OCI-LY1 (cell line): ENCODE measurements around the gene AEBP1.
A peak's percentile ranks its signal among the peaks of the same experiment; 100 is the strongest.

Experiments used
- H2AFZ ChIP-seq: fragments of 200-600 bp; sonication (generic), shearing (Covaris generic); 2 replicates; pipeline ENCODE4 v1.6.0; 2014; ENCODE audit warnings: antibody characterized with exemption, mild to moderate bottlenecking, low read length
- H3F3A ChIP-seq: fragments of 200-600 bp; sonication (generic), shearing (Covaris generic); 2 replicates; pipeline ENCODE4 v1.6.0; 2014; ENCODE audit warnings: mild to moderate bottlenecking, antibody characterized with exemption, low read length, moderate library complexity; ENCODE audit not compliant: insufficient read depth
- H3K27ac ChIP-seq: fragments of 200-600 bp; sonication (generic); 2 replicates; pipeline ENCODE4 v1.5.1; 2014; ENCODE audit warnings: low read length, mixed run types, mild to moderate bottlenecking, low read depth; ENCODE audit not compliant: poor library complexity, severe bottlenecking
- H3K27me3 ChIP-seq: fragments of 200-600 bp; sonication (generic); 2 replicates; pipeline ENCODE4 v1.6.0; 2014; ENCODE audit warnings: antibody characterized with exemption, mild to moderate bottlenecking, low read length, moderate library complexity; ENCODE audit not compliant: insufficient read depth
- H3K36me3 ChIP-seq: fragments of 200-600 bp; sonication (generic); 2 replicates; pipeline ENCODE4 v1.6.1; 2014; ENCODE audit warnings: mild to moderate bottlenecking, antibody characterized with exemption, low read length, moderate library complexity, mixed read lengths; ENCODE audit not compliant: insufficient read depth
- H3K4me1 ChIP-seq: fragments of 200-600 bp; sonication (generic); 2 replicates; pipeline ENCODE4 v1.5.1; 2014; ENCODE audit warnings: mild to moderate bottlenecking, low read length, moderate library complexity; ENCODE audit not compliant: insufficient read depth, severe bottlenecking
- H3K4me2 ChIP-seq: fragments of 200-600 bp; sonication (generic), shearing (Covaris generic); 2 replicates; pipeline ENCODE4 v1.6.1; 2014; ENCODE audit warnings: low read length
- H3K4me3 ChIP-seq: fragments of 200-600 bp; sonication (generic); 2 replicates; pipeline ENCODE4 v1.5.1; 2014; ENCODE audit warnings: low read length, low read depth, mild to moderate bottlenecking, mixed read lengths; ENCODE audit not compliant: poor library complexity, severe bottlenecking
- H3K79me2 ChIP-seq: fragments of 200-600 bp; shearing (Covaris generic); 2 replicates; pipeline ENCODE4 v1.6.1; 2016; ENCODE audit warnings: mixed run types, low read length, mixed read lengths; ENCODE audit not compliant: insufficient read depth
- H3K9ac ChIP-seq: fragments of 200-600 bp; sonication (generic), shearing (Covaris generic); 2 replicates; pipeline ENCODE4 v1.6.1; 2014; ENCODE audit warnings: mild to moderate bottlenecking, low read length, mixed read lengths
- H3K9me2 ChIP-seq: fragments of 200-600 bp; sonication (generic), shearing (Covaris generic); 2 replicates; pipeline ENCODE4 v1.6.1; 2014; ENCODE audit warnings: low read depth, mild to moderate bottlenecking, low read length, mixed read lengths
- H3K9me3 ChIP-seq: fragments of 200-600 bp; shearing (Covaris generic); 2 replicates; pipeline ENCODE4 v1.6.1; 2014; ENCODE audit warnings: low read length, mixed read lengths
- H4K20me1 ChIP-seq: fragments of 200-600 bp; sonication (generic), shearing (Covaris generic); 2 replicates; pipeline ENCODE4 v1.6.0; 2016; ENCODE audit warnings: mild to moderate bottlenecking, low read length; ENCODE audit not compliant: insufficient read depth
- EZH2 ChIP-seq: fragments of 200-600 bp; sonication (generic), shearing (Covaris generic); IDR thresholded peaks from 2 replicates; pipeline ENCODE4 v1.8.0; 2017; ENCODE audit warnings: borderline replicate concordance, mixed run types, mild to moderate bottlenecking, antibody characterized with exemption, low read length, moderate library complexity, mixed read lengths
- TF ChIP-seq, protein P1 (sequence below): fragments of 200-600 bp; sonication (generic), shearing (Covaris generic); IDR thresholded peaks from 2 replicates; pipeline ENCODE4 v1.5.1; 2017; ENCODE audit warnings: mild to moderate bottlenecking, antibody characterized with exemption, low read length, moderate library complexity, mixed read lengths

AEBP1 gene

DNA sequence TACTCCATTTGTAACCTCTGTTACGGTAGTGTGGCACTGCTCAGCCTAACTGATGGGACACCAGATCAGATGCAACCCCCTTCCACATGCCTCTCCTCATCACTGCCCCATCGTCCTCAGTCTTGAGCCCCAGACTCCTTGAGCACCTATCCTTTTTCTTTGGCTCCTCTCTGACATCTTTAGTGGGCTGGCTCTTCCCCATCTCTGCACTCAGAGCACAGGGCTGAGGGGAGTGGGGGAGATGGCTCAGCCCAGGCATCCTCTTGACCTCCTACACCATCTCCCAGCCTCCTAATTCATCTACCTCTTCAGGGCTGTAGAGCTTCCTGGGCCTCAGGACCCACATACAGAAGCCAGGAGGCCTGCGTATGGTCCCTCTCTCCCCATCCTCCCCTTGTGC is 20.3 kb upstream of the AEBP1 start:
- Histone ChIP-seq H3K4me1 (peaks cover 71% of the 10 kb centered on the region), H3K79me2 (no peaks in the 10 kb centered on the region), H3K9me3 (no peaks in the 10 kb centered on the region), H3K27me3 (no peaks in the 10 kb centered on the region), H3K36me3 (peaks cover 29% of the 10 kb centered on the region), H4K20me1 (no peaks in the 10 kb centered on the region), H3K4me3 (no peak overlapping the region), H3F3A (peaks cover 17% of the 10 kb centered on the region), H3K9ac (peak overlapping the region; percentile 77; the same call in 1 of the 2 replicates), H3K9me2 (no peaks in the 10 kb centered on the region), H3K4me2 (peak overlapping the region; percentile 81), H2AFZ (no peak overlapping the region), H3K27ac (peak overlapping the region; percentile 84)
- TF ChIP-seq, protein P1, sequence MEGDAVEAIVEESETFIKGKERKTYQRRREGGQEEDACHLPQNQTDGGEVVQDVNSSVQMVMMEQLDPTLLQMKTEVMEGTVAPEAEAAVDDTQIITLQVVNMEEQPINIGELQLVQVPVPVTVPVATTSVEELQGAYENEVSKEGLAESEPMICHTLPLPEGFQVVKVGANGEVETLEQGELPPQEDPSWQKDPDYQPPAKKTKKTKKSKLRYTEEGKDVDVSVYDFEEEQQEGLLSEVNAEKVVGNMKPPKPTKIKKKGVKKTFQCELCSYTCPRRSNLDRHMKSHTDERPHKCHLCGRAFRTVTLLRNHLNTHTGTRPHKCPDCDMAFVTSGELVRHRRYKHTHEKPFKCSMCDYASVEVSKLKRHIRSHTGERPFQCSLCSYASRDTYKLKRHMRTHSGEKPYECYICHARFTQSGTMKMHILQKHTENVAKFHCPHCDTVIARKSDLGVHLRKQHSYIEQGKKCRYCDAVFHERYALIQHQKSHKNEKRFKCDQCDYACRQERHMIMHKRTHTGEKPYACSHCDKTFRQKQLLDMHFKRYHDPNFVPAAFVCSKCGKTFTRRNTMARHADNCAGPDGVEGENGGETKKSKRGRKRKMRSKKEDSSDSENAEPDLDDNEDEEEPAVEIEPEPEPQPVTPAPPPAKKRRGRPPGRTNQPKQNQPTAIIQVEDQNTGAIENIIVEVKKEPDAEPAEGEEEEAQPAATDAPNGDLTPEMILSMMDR = no peak
- TF ChIP-seq EZH2 = no peak

DNA sequence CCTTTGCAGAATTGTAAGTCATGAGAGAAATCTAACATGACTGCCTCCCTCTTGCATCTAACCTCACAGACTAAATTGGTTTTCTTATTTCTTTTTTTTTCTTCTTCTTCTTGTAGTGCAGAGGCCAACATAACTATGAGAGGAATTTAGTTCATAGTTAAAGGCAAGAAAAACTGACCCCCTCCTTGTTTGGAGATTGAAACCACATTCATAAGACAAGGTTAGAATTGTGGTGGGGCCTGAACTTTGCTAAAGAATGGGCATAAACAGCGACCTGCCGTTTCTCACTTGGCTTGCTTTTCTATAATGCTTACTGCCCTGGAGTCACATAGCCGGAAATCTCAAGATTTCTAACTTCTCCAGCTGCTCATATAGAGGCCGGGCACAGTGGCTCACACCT is 19.4 kb upstream of the AEBP1 start:
- TF ChIP-seq EZH2 = no peak
- TF ChIP-seq, protein P1 = no peak
- Histone ChIP-seq H3K9me2 (no peaks in the 10 kb centered on the region), H3K79me2 (no peaks in the 10 kb centered on the region), H3K27ac (peak overlapping the region; percentile 84), H3K4me2 (no peak overlapping the region), H2AFZ (no peak overlapping the region), H3K9me3 (no peaks in the 10 kb centered on the region), H4K20me1 (no peaks in the 10 kb centered on the region), H3F3A (peaks cover 17% of the 10 kb centered on the region), H3K4me3 (no peak overlapping the region), H3K9ac (no peak overlapping the region; the same call in 1 of the 2 replicates), H3K36me3 (peaks cover 20% of the 10 kb centered on the region), H3K4me1 (peaks cover 65% of the 10 kb centered on the region), H3K27me3 (no peaks in the 10 kb centered on the region)

DNA sequence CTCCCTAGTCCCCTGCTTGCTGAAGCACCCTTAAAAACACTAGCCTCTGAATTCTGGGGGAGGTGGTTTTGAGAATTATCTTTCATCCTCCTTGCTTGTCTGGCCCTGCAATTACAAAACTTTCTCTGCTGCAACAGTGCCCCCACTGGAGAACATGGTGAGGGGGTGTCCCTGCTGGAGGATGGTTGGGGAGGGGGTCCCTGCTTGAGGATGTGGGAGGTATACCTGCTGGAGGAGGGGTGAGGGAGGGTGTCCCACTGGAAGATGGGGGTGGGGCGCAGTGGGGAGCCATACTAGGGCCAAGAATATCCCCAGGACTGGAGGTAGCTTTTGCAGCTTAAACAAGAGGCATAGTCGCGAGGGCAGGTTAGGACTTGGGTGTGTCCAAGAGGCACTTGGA is 18.6 kb upstream of the AEBP1 start:
- Histone ChIP-seq H3K9ac (no peak overlapping the region), H3K36me3 (peaks cover 11% of the 10 kb centered on the region; the same call in 1 of the 2 replicates), H3F3A (peaks cover 17% of the 10 kb centered on the region), H3K4me2 (no peak overlapping the region), H4K20me1 (no peaks in the 10 kb centered on the region), H3K4me3 (no peak overlapping the region), H3K27ac (peak overlapping the region; percentile 84), H3K27me3 (no peaks in the 10 kb centered on the region), H3K9me3 (no peaks in the 10 kb centered on the region), H3K79me2 (no peaks in the 10 kb centered on the region), H2AFZ (no peak overlapping the region), H3K4me1 (peaks cover 56% of the 10 kb centered on the region), H3K9me2 (no peaks in the 10 kb centered on the region)
- TF ChIP-seq, protein P1 = peak; percentile 71
- TF ChIP-seq EZH2 = no peak
